NCI-H146 (cell line): ENCODE data around the gene MSANTD3.

Source experiments
- DNase-seq: peaks from one replicate; lab custom pipeline; 2025; lab: John Stamatoyannopoulos, UW

The MSANTD3 gene

GRCh38 chr9:100465761-100466160 lies 38.8 kb downstream of the MSANTD3 start:
- DNase-seq: no peak

- DNase-seq: no peak
Measured at GRCh38 chr9:100466171-100466828, 39.4 kb downstream of the MSANTD3 start.

- no peak for DNase-seq
Measured at GRCh38 chr9:100466829-100467221, 39.9 kb downstream of the MSANTD3 start.

GRCh38 chr9:100468041-100468440 lies 41.1 kb downstream of the MSANTD3 start:
- no peak for DNase-seq

GRCh38 chr9:100472268-100472667 lies 45.3 kb downstream of the MSANTD3 start:
- DNase-seq: no peak

GRCh38 chr9:100472788-100473275 lies 45.9 kb downstream of the MSANTD3 start, which contains the start of gene TMEFF1:
Gene TMEFF1, plus strand, starts transcription at chr9:100473149. Its CDS starts 396 bp downstream, at chr9:100473545.
- peak; percentile 70 for DNase-seq

GRCh38 chr9:100473276-100474081 lies 46.5 kb downstream of the MSANTD3 start:
- DNase-seq: peak; percentile 46

- no peak for DNase-seq
Measured at GRCh38 chr9:100474082-100474923, 47.4 kb downstream of the MSANTD3 start.

- no peak for DNase-seq
Measured at GRCh38 chr9:100474924-100475276, 48.0 kb downstream of the MSANTD3 start.

- no peak for DNase-seq
Measured at GRCh38 chr9:100477241-100477640, 50.3 kb downstream of the MSANTD3 start.

GRCh38 chr9:100478192-100478591 lies 51.2 kb downstream of the MSANTD3 start:
- DNase-seq: no peak

GRCh38 chr9:100479820-100480219 lies 52.9 kb downstream of the MSANTD3 start:
- DNase-seq: no peak

- DNase-seq: no peak
Measured at GRCh38 chr9:100485196-100485595, 58.3 kb downstream of the MSANTD3 start.

- DNase-seq: no peak
Measured at GRCh38 chr9:100486479-100487176, 59.7 kb downstream of the MSANTD3 start.

- DNase-seq: no peak
Measured at GRCh38 chr9:100488177-100488576, 61.2 kb downstream of the MSANTD3 start.

GRCh38 chr9:100489836-100490235 lies 62.9 kb downstream of the MSANTD3 start:
- no peak for DNase-seq

- no peak for DNase-seq
Measured at GRCh38 chr9:100492952-100493351, 66.0 kb downstream of the MSANTD3 start.

GRCh38 chr9:100498592-100498991 lies 71.6 kb downstream of the MSANTD3 start:
- DNase-seq: no peak

- no peak for DNase-seq
Measured at GRCh38 chr9:100499460-100499859, 72.5 kb downstream of the MSANTD3 start.

GRCh38 chr9:100499866-100500265 lies 72.9 kb downstream of the MSANTD3 start:
- DNase-seq: no peak
